Epithelial cell of esophagus (primary cell): ENCODE results near the gene THAP7.
"Not testable (repeated sequence)": the region's sequence is repeated elsewhere in the genome, so short reads cannot be mapped to it uniquely, and the experiment has no call there.

Experiments used
- DNase-seq: peaks from one replicate; pipeline ENCODE4 v3.0.0; 2010; ENCODE audit warnings: low read depth
- H3K4me3 ChIP-seq: 2 replicates; pipeline ENCODE4 v1.5.1; 2011; ENCODE audit warnings: mild to moderate bottlenecking, low read length, control low read depth
- TF ChIP-seq, protein P1 (sequence below): IDR thresholded peaks from 2 replicates; pipeline ENCODE4 v1.5.1; 2011; ENCODE audit warnings: low read depth, mild to moderate bottlenecking, low read length, control low read depth, inconsistent platforms; ENCODE audit not compliant: insufficient read depth; ENCODE audit errors: missing control alignments

Gene THAP7

DNA sequence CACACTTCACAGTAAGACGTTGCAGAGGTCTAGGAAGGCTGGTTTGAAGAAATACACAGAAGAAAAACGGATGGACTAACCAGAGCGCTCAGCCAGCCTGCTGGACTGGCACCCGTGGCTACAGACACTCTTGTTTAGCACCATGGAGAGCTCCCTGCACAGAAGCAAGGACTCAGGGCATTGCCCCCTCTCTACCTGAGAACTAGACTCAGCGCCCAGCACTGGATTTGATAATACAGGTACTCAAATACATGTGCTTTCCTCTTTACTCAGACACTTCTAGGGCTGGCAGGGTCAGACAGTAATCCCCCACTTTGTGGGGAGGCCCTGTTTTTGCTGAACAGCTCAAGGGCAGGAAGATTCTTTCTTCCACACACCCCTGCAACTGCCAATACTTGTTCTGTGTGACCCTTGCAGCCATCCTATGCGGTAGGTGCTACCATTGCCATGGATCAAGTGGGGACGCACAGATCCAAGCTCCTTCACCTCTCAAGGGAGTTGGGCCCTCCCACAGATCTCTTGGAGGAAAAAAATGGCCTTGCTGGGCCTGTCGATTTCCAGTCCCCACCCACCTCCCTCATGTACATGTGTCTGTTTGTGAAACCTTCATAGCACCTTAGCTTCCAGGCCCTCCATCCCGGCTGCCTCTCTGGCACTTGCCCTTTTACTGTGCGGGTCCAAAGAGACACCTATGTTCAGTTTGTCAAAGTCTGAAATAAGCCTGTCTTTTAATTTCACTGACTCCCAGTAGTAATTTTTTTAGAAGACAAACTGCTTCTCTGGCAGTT is 7.9 kb upstream of the THAP7 start:
- peak; percentile 82 for DNase-seq
- no peak overlapping the region for H3K4me3 ChIP-seq
- TF ChIP-seq, protein P1, sequence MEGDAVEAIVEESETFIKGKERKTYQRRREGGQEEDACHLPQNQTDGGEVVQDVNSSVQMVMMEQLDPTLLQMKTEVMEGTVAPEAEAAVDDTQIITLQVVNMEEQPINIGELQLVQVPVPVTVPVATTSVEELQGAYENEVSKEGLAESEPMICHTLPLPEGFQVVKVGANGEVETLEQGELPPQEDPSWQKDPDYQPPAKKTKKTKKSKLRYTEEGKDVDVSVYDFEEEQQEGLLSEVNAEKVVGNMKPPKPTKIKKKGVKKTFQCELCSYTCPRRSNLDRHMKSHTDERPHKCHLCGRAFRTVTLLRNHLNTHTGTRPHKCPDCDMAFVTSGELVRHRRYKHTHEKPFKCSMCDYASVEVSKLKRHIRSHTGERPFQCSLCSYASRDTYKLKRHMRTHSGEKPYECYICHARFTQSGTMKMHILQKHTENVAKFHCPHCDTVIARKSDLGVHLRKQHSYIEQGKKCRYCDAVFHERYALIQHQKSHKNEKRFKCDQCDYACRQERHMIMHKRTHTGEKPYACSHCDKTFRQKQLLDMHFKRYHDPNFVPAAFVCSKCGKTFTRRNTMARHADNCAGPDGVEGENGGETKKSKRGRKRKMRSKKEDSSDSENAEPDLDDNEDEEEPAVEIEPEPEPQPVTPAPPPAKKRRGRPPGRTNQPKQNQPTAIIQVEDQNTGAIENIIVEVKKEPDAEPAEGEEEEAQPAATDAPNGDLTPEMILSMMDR: no peak

- not testable (repeated sequence) for DNase-seq, H3K4me3 ChIP-seq
These were observed 7.3 kb upstream of the THAP7 start for GRCh38 chr22:21009208-21009607.

DNA sequence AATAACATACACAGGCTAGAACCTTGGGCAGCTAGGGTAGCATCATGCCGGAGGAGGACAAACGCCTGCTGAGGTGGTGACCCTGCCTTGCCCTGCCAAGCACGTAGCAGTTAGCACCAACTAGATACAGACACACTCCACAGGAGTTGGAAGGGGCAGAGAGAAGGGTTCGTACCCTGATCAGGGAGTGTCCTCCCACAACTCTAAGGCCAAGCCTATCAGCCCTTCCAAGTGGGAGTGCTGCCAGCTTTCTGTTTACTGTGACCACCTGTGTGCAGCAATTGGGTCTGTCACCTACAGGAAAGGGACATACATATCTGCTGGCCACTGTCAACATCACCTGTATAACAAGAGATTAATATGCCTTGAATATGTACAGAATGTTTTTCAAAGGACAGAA is 1.9 kb upstream of the THAP7 start:
- TF ChIP-seq, protein P1: no peak
- DNase-seq: no peak
- no peak overlapping the region for H3K4me3 ChIP-seq

- H3K4me3 ChIP-seq: peak overlapping the region; percentile 82
- TF ChIP-seq, protein P1: no peak
- DNase-seq: no peak
These were observed 824 bp downstream of the THAP7 start for GRCh38 chr22:21000987-21001600.

DNA sequence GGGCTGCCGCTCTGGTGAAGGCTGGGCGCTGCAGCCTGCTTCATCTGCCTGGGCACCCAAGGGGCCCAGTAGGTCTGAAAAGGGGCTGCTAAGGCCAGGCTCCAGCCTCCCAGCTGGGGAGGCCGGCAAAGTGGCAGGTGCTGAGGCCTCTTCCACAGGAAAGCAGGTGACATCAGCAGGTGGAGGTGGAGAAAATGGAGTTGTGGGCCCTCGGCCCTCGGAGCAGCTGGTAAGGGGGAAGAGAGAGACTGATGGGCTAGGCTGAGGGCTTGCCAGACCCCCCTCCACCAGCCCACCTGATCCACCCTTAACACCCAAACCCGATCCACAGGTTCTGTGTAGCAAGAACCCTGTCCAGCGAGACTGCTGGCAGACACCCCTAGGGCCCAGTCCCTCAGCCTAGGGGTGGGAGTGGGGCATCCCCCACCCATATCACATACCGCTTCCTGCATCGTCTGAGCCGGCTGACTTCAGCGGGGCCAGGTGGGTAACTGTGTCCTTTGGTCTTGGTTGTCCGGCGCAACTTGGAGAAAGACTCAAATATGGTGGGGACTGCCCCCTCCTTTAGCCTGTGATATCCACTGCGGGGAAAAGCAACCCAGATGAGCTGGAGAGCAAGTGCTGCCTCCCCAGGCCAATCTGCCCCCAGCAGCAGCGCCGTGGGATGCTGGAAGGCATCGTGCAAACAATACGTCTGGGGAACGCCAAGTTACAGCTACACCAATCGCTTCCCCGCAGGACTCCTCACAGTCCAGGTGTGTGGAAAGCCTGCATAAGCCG is 1.5 kb downstream of the THAP7 start:
- H3K4me3 ChIP-seq: peak overlapping the region; percentile 82
- DNase-seq: peak; percentile 19
- TF ChIP-seq, protein P1: no peak

DNA sequence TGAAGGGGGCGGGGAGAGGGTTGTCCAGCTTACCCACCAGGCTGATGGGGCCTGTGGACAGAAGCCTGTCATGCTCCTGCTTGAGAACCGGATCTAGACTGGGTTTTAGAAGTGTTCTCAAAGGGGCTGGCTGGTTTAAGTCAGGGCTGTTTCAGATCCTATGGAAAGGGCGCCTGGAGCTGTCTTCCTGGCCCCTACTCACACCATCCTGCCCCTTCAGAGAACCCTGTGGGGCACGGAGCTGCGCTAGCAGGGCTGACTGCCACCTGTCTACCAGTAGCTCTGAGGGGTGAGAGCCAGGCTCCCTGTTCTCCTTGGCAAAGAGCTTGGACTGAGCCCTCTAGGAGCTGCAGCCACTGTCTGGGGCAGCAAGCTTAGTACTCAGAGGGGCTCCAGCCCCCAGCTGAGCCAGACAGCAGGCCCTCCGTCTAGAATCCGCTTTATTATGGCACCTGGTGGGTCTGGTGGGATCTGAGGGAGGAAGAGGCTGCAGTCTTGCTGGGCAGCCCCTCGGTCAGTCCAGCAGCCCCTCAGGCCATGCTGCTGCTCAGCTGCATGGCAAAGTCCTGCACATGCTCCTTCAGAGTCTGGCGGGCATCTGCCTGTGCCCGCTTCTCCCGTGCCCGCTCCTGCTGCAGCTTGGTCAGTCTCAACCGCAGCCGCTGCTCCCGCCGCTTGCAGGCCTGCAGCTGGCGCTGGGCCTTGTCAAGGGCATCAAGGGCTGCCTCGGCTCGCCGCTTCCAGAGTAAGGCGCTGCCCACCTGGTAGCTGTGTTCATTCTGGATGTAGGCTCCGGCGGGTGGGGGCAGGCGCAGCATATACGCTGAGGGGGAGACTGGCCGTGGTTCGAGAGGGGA is 2.3 kb downstream of the THAP7 start:
- TF ChIP-seq, protein P1: no peak
- DNase-seq: no peak
- no peak overlapping the region for H3K4me3 ChIP-seq
